ENCODE data around the gene TPK1.

The TPK1 gene

DNA sequence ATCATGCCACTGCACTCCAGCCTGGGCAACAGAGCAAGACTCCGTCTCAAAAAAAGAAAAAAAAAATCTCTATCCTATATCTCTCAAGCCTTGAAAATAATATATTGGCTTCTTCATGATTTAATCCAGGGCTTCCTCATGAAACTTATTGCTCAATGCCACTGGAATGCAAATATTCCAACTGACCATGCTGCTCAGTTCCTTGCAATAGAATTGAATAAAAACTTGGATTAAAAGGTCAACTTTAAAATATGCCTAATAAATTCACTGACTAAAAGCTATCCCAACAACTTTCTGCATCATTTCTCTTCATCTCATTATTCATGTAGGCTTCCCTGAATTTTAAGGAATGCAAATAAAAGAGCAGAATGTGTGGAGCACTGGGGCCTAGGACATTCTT lies 390.3 kb downstream of the TPK1 start:
- in situ Hi-C loops (cut with HindIII; ENCODE audit: low pct_ligation_motif_present, low sequenced_read_pairs), result no loop called here
- H3K4me3 ChIP-seq (ENCODE audit: low read depth, low read length), result no peak overlapping the region
- no peaks in the 10 kb centered on the region for H3K36me3 ChIP-seq (replicated peaks)
- TF ChIP-seq, protein P1, sequence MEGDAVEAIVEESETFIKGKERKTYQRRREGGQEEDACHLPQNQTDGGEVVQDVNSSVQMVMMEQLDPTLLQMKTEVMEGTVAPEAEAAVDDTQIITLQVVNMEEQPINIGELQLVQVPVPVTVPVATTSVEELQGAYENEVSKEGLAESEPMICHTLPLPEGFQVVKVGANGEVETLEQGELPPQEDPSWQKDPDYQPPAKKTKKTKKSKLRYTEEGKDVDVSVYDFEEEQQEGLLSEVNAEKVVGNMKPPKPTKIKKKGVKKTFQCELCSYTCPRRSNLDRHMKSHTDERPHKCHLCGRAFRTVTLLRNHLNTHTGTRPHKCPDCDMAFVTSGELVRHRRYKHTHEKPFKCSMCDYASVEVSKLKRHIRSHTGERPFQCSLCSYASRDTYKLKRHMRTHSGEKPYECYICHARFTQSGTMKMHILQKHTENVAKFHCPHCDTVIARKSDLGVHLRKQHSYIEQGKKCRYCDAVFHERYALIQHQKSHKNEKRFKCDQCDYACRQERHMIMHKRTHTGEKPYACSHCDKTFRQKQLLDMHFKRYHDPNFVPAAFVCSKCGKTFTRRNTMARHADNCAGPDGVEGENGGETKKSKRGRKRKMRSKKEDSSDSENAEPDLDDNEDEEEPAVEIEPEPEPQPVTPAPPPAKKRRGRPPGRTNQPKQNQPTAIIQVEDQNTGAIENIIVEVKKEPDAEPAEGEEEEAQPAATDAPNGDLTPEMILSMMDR (IDR thresholded peaks at IDR 0.05; ENCODE audit: low read depth, low read length, missing control alignments), result no peak
- no peaks in the 10 kb centered on the region for H3K27me3 ChIP-seq (replicated peaks)
- DNase-seq, result no peak
- H3K27ac ChIP-seq, result no peak overlapping the region

DNA sequence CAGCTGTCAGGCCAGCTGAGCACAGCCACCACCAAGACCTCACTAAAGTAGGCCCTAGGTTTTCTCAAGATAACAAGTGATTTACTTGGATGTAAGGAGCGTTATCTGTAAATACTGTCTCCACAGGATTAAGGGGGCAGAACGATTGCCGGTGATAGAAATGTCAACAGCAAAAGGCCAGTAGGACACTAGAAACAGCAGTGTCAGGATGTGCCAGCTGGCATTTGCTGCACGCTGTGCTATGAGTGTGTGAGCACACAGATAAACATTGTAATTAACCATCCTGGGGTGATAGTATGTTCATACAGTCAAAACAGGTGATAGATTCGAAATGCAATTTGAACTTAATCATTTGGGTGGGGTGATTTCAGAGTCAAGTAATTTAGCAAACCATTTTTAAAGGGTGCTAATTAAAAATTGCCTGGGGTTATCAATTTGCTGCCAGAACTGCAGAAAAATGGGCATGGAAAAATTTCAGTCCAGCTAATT lies 396.1 kb downstream of the TPK1 start:
- Histone ChIP-seq H3K27me3 (replicated peaks) (no peaks in the 10 kb centered on the region), H3K36me3 (replicated peaks) (no peaks in the 10 kb centered on the region), H3K4me3 (ENCODE audit: low read depth, low read length) (no peak overlapping the region), H3K27ac (no peak overlapping the region)
- DNase-seq, result no peak
- in situ Hi-C loops (cut with HindIII; ENCODE audit: low pct_ligation_motif_present, low sequenced_read_pairs), result no loop called here
- TF ChIP-seq, protein P1 (IDR thresholded peaks at IDR 0.05; ENCODE audit: low read depth, low read length, missing control alignments), result no peak

DNA sequence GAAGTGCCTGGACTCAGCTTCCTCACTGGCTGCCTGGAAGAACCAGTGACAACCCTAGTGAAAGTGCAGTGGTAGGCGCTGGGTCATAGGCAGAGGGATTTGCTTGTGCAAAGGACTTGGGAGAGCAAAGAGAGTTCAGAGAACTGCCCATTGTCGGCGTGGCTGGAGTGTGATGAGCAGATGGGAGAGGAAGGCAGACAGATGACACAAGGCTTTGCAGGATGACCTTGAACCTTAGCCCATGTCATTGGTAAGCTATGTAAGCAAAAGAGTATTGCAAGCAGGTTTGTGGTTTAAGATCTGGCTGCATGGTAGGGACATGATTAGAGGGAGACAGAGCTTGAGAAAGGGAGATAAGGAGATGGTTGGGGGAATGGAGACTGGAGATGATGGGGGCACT lies 397.1 kb downstream of the TPK1 start:
- Histone ChIP-seq H3K4me3 (ENCODE audit: low read depth, low read length) (no peak overlapping the region), H3K27ac (no peak overlapping the region), H3K27me3 (replicated peaks) (no peaks in the 10 kb centered on the region), H3K36me3 (replicated peaks) (no peaks in the 10 kb centered on the region)
- in situ Hi-C loops (cut with HindIII; ENCODE audit: low pct_ligation_motif_present, low sequenced_read_pairs), result no loop called here
- DNase-seq, result no peak
- TF ChIP-seq, protein P1 (IDR thresholded peaks at IDR 0.05; ENCODE audit: low read depth, low read length, missing control alignments), result no peak

DNA sequence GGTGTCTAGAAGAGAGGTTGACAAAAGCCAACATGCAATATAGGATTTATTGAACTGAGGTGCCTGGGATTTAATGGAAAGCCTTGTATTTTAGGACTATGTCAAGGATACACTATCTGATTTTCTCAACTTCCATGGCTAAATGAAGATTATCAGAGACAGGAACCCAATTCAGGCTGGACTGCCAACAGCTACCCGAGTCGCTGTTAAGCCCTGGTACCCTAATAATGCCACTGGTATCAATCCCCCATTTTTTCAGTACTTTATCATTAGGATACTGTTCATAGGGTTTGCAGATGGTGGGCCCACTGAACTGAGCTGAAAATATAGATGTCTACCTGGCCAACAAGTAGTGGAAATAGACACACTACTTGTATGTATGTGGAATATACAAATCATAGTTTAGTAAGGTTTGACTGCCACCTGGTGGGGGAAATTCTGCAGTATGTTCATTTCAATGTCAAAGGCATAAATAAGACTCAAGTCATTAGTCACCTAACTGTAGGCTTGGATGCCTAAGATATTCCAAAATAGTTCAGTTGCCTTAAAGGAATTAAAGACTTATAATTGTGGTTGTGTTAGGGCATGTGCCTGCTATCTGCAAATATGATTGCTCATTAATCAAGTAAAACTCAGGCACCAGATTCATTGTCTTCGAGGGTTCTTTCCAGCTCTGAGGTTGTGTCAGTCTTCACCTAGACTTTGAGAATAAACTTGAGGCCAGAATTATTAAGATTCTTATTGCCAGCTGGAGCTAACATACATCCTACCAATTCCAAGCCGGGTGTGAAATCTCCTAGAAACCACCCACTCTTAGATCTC lies 398.3 kb downstream of the TPK1 start:
- Histone ChIP-seq H3K27ac (no peak overlapping the region), H3K36me3 (replicated peaks) (no peaks in the 10 kb centered on the region)

DNA sequence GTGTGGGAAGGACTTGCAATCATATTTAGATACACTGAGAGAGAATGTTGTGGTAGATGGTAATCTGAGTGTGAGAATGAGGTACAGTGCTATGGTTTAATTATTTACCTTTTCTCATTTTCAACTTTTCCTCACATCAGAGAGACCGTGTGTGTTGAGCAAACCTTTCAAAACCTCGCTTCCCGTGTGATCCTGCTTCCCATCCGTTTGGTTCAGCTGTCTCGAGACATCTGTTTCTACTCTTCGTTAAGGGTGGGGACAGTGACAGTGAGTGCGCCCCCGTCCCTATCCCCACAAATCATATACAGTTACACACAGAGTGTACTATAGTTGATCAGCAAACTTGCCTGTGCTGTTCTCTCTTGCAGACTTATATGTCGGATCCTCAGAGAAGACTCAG lies 399.4 kb downstream of the TPK1 start:
- DNase-seq, result no peak
- no peaks in the 10 kb centered on the region for H3K36me3 ChIP-seq (replicated peaks)
- no peak overlapping the region for H3K4me3 ChIP-seq (ENCODE audit: low read depth, low read length)
- H3K27me3 ChIP-seq (replicated peaks), result no peaks in the 10 kb centered on the region
- in situ Hi-C loops (cut with HindIII; ENCODE audit: low pct_ligation_motif_present, low sequenced_read_pairs), result no loop called here
- H3K27ac ChIP-seq, result no peak overlapping the region
- TF ChIP-seq, protein P1 (IDR thresholded peaks at IDR 0.05; ENCODE audit: low read depth, low read length, missing control alignments), result no peak

More for the DNA sequence above, 398.3 kb downstream of the TPK1 start:
- Histone ChIP-seq H3K4me3 (ENCODE audit: low read depth, low read length) (no peak overlapping the region), H3K27me3 (replicated peaks) (no peaks in the 10 kb centered on the region)
- peak; percentile 86 for DNase-seq
- in situ Hi-C loops (cut with HindIII; ENCODE audit: low pct_ligation_motif_present, low sequenced_read_pairs), result no loop called here
- TF ChIP-seq, protein P1 (IDR thresholded peaks at IDR 0.05; ENCODE audit: low read depth, low read length, missing control alignments), result peak; percentile 48
